GM12878 (cell line): ENCODE measurements around the gene SYNGR1. TPM values are rescaled to one million over a fixed set of nuclear protein-coding genes. Genes with fewer than 3 reads are reported as not detected.

Experiments used
- ATAC-seq: fragments of 200-7000 bp; cut with Tn5 transposase; 3 replicates; pipeline ENCODE4 v1.9.1; 2020; ENCODE audit warnings: mild to moderate bottlenecking, moderate library complexity
- BruUV-seq: library from RNA; stranded (reverse); fragments of 400-500 nt; replicated peaks from 2 replicates; lab custom pipeline; 2021; lab: Mats Ljungman, UMichigan
- CTCF ChIA-PET: fragments of 300-600 bp; sonication (Branson Sonifier 250); formaldehyde crosslinking; extraction: SDS; loops from one replicate; lab custom pipeline; 2021; ENCODE audit warnings: inconsistent platforms; lab: Yijun Ruan, JAX
- POLR2A ChIA-PET: fragments of 350-600 bp; formaldehyde crosslinking; extraction: SDS; loops from one replicate; lab custom pipeline; 2021; ENCODE audit warnings: inconsistent platforms; lab: Charles Lee
- RAD21 ChIA-PET: fragments of 300-600 bp; sonication (Branson Sonifier 250); formaldehyde crosslinking; loops from one replicate; lab custom pipeline; 2023; ENCODE audit warnings: antibody characterized with exemption; ENCODE audit not compliant: unreplicated experiment; lab: Charles Lee
- SMC1A ChIA-PET: fragments of 300-600 bp; sonication (Branson Sonifier 250); formaldehyde crosslinking; loops from one replicate; lab custom pipeline; 2023; ENCODE audit not compliant: unreplicated experiment, uncharacterized antibody; lab: Charles Lee
- DNase-seq: peaks from one replicate; pipeline ENCODE4 v3.0.0-alpha.2; 2011; ENCODE audit warnings: low read depth, low spot score
- FAIRE-seq: peaks from 3 replicates; lab custom pipeline; 2011; peaks lifted over from hg19 to GRCh38; lab: Jason Lieb, UNC
- H2AFZ ChIP-seq: 2 replicates; pipeline ENCODE4 v1.6.0; 2011; ENCODE audit warnings: low read depth, low read length, control low read depth; ENCODE audit not compliant: control insufficient read depth
- H3K27ac ChIP-seq: 2 replicates; pipeline ENCODE4 v1.5.1; 2011; ENCODE audit warnings: control low read depth; ENCODE audit not compliant: control insufficient read depth, insufficient read depth
- H3K27me3 ChIP-seq, 2 experiments: replicated peaks in 1 of 2; 2 replicates each; pipeline versions ENCODE4 v1.6.0 to v1.6.1; 2011; ENCODE audit warnings: low read length in 1 of 2; ENCODE audit not compliant: control insufficient read depth in 2 of 2, insufficient read depth in 2 of 2
- H3K36me3 ChIP-seq, 2 experiments: 2 replicates each; pipeline ENCODE4 v1.5.1; 2011; ENCODE audit warnings: low read length in 1 of 2; ENCODE audit not compliant: control insufficient read depth in 2 of 2, insufficient read depth in 2 of 2
- H3K4me1 ChIP-seq: 2 replicates; pipeline ENCODE4 v1.6.1; 2011; ENCODE audit warnings: mild to moderate bottlenecking, low read length, moderate library complexity, mixed read lengths; ENCODE audit not compliant: control insufficient read depth, insufficient read depth
- H3K4me2 ChIP-seq: 2 replicates; pipeline ENCODE4 v1.6.0; 2011; ENCODE audit warnings: control low read depth; ENCODE audit not compliant: control insufficient read depth, insufficient read depth
- H3K4me3 ChIP-seq: fragments of 200-600 bp; sonication (generic); 2 replicates; pipeline ENCODE4 v1.5.1; 2016
- H3K79me2 ChIP-seq: 2 replicates; pipeline ENCODE4 v1.6.0; 2011; ENCODE audit warnings: low read length; ENCODE audit not compliant: control insufficient read depth, insufficient read depth
- H3K9ac ChIP-seq: 2 replicates; pipeline ENCODE4 v1.8.0; 2011; ENCODE audit warnings: low read length, control low read depth, mixed read lengths; ENCODE audit not compliant: control insufficient read depth, insufficient read depth
- H3K9me3 ChIP-seq: replicated peaks from 3 replicates; pipeline ENCODE4 v1.5.1; 2011; ENCODE audit warnings: mild to moderate bottlenecking, low read length; ENCODE audit not compliant: control insufficient read depth, insufficient read depth
- H4K20me1 ChIP-seq: 2 replicates; pipeline ENCODE4 v1.6.0; 2011; ENCODE audit not compliant: control insufficient read depth, insufficient read depth
- CUX1 ChIP-seq: IDR thresholded peaks from 2 replicates; pipeline ENCODE4 v1.6.1; 2012; ENCODE audit warnings: improper control_type of control experiment, low read depth, low read length; ENCODE audit not compliant: insufficient replicate concordance
- HDGF ChIP-seq: fragments of 450-650 bp; IDR thresholded peaks from 2 replicates; pipeline ENCODE4 v1.6.1; 2016; ENCODE audit warnings: antibody characterized with exemption
- NFXL1 ChIP-seq: fragments of 450-650 bp; IDR thresholded peaks from 2 replicates; pipeline ENCODE4 v1.6.1; 2017; ENCODE audit warnings: antibody characterized with exemption, mild to moderate bottlenecking, borderline replicate concordance
- NFYB ChIP-seq: IDR thresholded peaks from 2 replicates; pipeline ENCODE4 v1.6.1; 2011; ENCODE audit warnings: low read depth, mild to moderate bottlenecking, low read length, improper control_type of control experiment, moderate library complexity; ENCODE audit not compliant: insufficient read depth
- PRDM15 ChIP-seq: fragments of 450-650 bp; formaldehyde crosslinking; IDR thresholded peaks from 2 replicates; pipeline ENCODE4 v1.4.0; 2020; ENCODE audit warnings: mild to moderate bottlenecking, moderate library complexity
- RFX5 ChIP-seq: IDR thresholded peaks from 2 replicates; pipeline ENCODE4 v1.6.1; 2011; ENCODE audit warnings: low read depth, low read length, improper control_type of control experiment
- SMAD5 ChIP-seq: IDR thresholded peaks from 2 replicates; pipeline ENCODE4 v1.6.1; 2016; ENCODE audit warnings: antibody characterized with exemption, low read depth
- WRNIP1 ChIP-seq: IDR thresholded peaks from 2 replicates; pipeline ENCODE4 v1.6.1; 2011; ENCODE audit warnings: low read depth, low read length, improper control_type of control experiment, borderline replicate concordance
- ZNF207 ChIP-seq: fragments of 450-650 bp; IDR thresholded peaks from 2 replicates; pipeline ENCODE4 v1.6.1; 2014; ENCODE audit warnings: antibody characterized with exemption, mild to moderate bottlenecking, borderline replicate concordance
- ZNF274 ChIP-seq: IDR thresholded peaks from one replicate; pipeline ENCODE4 v1.8.0; 2011; ENCODE audit not compliant: insufficient read length, insufficient read depth
- ZSCAN29 ChIP-seq: fragments of 450-650 bp; IDR thresholded peaks from 2 replicates; pipeline ENCODE4 v1.6.1; 2017; ENCODE audit warnings: mild to moderate bottlenecking, moderate library complexity
- WGBS: methylation state at CpG from one replicate; pipeline ENCODE4 v1.1.6; 2016; ENCODE audit warnings: low lambda C conversion rate; ENCODE audit not compliant: insufficient replicate concordance, insufficient coverage; ENCODE audit errors: missing lambda C conversion rate; 5-methylcytosine and 5-hydroxymethylcytosine counted together
- in situ Hi-C: fragments of 300-500 bp; cut with MboI; formaldehyde crosslinking; loops from 9 replicates; pipeline ENCODE4 v1.14.3; 2018; ENCODE audit warnings: mixed read lengths
- intact Hi-C: fragments of 100-400 bp; cut with micrococcal nuclease; formaldehyde crosslinking; loops from one replicate; pipeline ENCODE4 v1.14.2; 2022; ENCODE audit not compliant: unreplicated experiment
- polyA plus RNA-seq, 11 experiments: library from polyadenylated mRNA; depleted of rRNA in 4 of 11; unstranded in 6 of 11; stranded (reverse) in 5 of 11; fragments of >200 nt; fragmentation: Nextera tagmentation in 4 of 11; fragmentation: Illumina TruSeq in 1 of 11; extraction: Ambion mirVana in 4 of 11; extraction: Trizol in 1 of 11; gene quantifications; 1 replicate in 1 of 11; 2 replicates in 10 of 11; pipeline versions ENCODE4 v1.2.1 to v1.2.3, GENCODE V29; 2011 to 2016; ENCODE audit warnings: inconsistent platforms in 2 of 11, missing spikeins in 2 of 11, low read depth in 1 of 11
- total RNA-seq, 4 experiments: library from RNA; depleted of rRNA in 3 of 4; stranded (reverse); fragments of >200 nt in 3 of 4; fragmentation: Illumina TruSeq in 1 of 4; extraction: Trizol in 1 of 4; gene quantifications; 2 replicates each; pipeline versions ENCODE4 v1.2.1 to v1.2.3, GENCODE V29; 2013 to 2021

The SYNGR1 gene
- total and polyA plus RNA-seq, 10 of the 15 experiments (the other 5 are each of a cell fraction or from before 2014, with no cell fraction given) = 0.87 to 9.2 (median 3.5) TPM

GRCh38 chr22:39429916-39430575 is 80.3 kb downstream of the SYNGR1 start (continued):
- no peak for TF ChIP-seq HDGF
- TF ChIP-seq CUX1 = no peak
- no peak for TF ChIP-seq NFYB
- TF ChIP-seq ZSCAN29 = no peak

GRCh38 chr22:39430576-39431150 is 80.9 kb downstream of the SYNGR1 start:
- in situ Hi-C loops (no loop called here), intact Hi-C loops (no loop called here)
- Histone ChIP-seq H3K27ac (no peak overlapping the region), H3K36me3 (peaks cover 6 to 18% of the 10 kb centered on the region in 2 experiments), H3K9me3 (no peaks in the 10 kb centered on the region), H2AFZ (no peak overlapping the region), H4K20me1 (no peaks in the 10 kb centered on the region), H3K27me3 (no peaks in the 10 kb centered on the region), H3K4me2 (no peak overlapping the region), H3K9ac (no peak overlapping the region), H3K4me3 (no peak overlapping the region), H3K79me2 (no peaks in the 10 kb centered on the region), H3K4me1 (no peaks in the 10 kb centered on the region)
- no TSS peak for BruUV-seq
- no peak for ATAC-seq
- ChIA-PET POLR2A (no interaction called here), RAD21 (no interaction called here), SMC1A (no interaction called here), CTCF (interaction anchor here (1.2 kb wide), 1 partner anchor 11 kb away, joined by 3 read pairs; no protein-coding TSS in a partner anchor)
- DNase-seq = no peak
- 88% methylated on average over 9 of the region's 10 CpGs for WGBS
- no peak for TF ChIP-seq ZNF274
- TF ChIP-seq ZNF207 = no peak
- no peak for TF ChIP-seq WRNIP1
- TF ChIP-seq PRDM15 (CRISPR knock-in tag) = no peak
- TF ChIP-seq RFX5 = no peak
- no peak for TF ChIP-seq NFXL1
- TF ChIP-seq SMAD5 = no peak
- no peak for FAIRE-seq
